GM18867 (cell line): ENCODE measurements around the gene GYG2.
A peak's percentile ranks its signal among the peaks of the same experiment; 100 is the strongest.

Experiments
- ATAC-seq: cut with Tn5 transposase; IDR thresholded peaks from one replicate; pipeline ENCODE4 v1.9.1; 2021; ENCODE audit warnings: mild to moderate bottlenecking, moderate library complexity; ENCODE audit not compliant: unreplicated experiment

GYG2 gene

DNA sequence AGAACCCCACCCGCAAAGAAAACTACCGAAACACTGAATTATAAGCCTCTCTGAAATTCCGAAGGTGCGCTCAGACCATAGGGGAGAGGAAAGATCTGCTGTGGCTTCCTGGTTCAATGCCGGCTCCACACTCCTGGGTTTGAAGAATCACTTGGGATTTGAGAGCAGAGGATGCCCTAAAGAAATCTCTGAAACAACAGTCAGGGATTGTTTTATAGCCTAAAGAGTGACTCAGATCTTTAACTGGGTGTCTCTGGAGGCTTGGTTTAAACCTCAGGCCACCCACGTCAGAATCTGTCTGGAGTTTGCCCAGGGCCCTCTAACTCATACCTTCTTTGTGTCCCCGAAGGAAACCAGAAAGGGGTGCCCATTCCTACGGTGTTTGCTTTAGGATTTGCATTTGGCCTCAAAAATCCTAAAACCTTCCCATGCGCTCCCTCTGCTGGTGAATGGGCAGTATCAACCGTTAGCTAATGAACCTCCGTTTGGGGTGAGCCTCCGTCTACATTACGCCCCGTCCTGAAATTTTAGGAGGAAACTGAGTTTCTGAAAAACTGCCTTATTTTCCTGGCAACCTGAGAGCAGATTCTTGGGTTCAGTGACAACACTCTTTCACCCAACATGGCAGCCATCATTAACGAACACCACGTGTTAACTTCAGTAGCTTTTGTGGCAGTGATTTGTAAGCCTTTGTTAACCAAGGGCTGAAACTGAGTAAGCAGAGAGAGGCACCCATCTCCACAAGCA, 16.4 kb upstream of the GYG2 start:
- peak; percentile 88 for ATAC-seq

- ATAC-seq: no peak
Observed at GRCh38 chrX:2817036-2817435, 11.7 kb upstream of the GYG2 start.

DNA sequence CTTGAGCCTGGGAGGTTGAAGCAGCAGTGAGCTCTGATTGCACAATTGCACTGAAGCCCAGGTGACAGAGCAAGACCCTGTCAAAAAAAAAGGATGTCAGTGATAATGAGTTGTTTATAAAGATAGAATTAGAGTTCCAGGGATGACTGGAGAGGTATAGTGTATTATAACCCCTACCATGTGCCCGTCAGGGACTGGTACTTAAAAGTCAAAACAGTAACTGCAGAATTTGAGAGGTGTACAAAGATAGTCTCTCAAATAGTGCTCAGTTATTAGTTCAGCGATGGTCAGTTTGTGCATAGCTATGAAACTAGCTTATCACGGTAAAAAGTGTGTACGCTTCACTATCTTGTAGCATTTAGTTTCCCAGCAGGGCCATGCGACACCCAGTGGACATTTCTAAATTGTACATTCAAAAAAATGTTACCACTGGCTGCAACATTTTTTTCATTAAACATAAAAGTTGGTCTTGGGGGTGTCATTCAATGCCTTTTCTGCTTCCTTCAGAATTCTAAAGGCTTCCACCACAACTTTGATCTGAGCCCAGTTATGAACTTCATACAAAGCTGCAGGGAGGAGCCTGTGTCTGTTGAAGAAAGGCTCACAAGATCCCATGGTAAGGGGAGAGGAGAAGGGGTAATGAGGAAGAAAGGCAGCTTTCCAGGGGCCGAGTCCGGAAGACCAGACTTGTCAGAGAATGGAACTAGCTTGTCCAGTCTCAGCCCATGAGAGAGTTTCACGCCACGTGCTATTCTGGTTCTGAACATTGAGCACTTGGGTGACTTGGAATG, 9.2 kb upstream of the GYG2 start:
- peak; percentile 41 for ATAC-seq

DNA sequence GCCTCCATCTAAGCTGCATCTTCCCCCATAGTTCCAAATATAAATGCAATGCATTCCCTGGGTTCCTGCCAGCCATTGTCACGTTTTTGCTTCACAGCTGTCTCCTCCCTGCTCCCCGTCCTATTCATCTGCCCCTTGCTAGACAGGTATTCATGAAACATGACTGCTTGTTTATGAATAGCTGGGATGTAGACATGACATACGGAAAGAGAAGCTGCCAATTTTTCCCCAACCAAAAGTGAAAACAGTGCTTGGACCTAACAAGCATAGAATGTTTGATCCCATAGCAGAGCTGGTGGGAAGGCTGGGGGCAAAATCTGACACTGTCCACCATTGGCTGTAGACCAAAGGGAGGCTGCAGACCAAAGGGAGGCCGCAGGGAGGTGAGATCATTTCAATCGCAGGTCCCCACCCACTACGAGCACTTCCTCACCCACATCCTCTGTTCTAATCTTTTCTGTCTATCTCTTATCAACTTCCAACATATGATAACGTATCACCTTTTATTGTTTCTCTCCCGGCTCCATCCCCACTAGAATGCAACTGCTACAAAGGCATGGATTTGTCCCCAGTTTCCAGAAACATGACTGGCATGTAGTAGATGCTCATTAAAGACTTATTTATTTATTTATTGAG, 8.5 kb upstream of the GYG2 start:
- no peak for ATAC-seq

DNA sequence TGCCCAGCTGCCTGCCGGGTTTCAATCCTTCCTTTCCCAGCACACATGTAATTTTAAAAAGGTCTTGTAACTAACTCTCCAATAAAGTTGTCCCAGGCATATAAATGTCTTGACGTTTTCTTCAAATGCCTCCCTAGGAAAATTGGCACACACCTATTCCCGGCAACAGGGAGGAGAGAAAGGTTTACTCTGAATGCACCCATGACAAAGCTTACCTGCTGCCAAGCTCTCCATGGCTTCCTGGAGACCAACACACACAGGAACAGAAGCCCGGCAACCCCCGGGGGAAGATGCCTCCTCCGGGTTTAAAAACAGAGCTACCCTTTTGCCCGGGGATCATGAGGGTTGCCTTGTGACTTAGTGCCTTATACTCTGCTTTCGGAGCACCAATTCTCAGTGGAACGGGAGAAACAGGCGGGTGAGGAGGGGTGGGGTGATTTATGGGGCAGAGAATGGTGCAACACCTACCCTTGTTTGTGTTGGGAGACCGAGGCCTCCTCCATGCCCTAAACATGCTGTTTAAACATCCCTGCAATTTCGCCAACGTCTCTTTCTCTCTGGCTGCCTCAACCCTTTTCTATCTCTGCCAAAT, 4.8 kb upstream of the GYG2 start:
- no peak for ATAC-seq

GRCh38 chrX:2824886-2825285, 3.8 kb upstream of the GYG2 start:
- ATAC-seq: no peak

GRCh38 chrX:2828959-2829411, 255 bp downstream of the GYG2 start:
- ATAC-seq: no peak

DNA sequence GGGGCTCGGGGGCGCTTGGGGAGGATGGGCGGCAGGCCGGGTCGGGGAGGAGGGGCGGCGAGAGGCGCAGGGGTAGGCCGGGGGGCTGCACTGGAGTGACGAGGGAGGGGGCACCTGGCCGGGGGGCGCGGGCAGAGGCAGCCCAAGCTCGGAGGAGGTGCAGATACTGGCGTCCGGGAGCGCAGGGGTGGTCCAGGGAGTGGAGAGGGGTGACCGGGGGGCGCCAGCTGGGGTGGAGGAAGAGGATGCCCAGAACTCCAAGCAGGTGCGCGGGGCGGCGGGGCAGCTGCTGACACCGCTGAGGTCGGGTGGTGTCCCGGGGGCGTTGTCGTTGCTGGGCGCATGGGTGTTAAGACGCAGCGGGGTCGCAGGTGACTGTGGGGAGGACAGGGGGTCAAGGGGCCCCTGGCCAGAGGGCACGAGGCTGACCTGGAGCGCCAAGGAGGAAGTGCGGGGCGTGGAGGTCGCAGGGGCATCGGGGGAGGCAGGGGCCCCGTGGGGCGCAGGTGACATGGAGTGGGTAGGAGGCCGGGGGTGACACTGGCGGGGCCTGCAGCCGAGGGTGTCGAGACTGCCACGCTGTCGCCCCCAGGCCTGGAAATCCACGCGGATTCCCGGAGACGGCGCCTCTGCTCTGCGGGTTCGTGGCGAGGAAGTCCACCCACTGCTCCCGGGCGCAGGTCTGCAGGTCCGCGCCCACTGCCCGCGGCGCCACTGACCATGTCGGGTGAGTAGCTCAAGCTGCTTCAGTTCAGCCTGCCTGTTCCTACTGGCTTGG, 928 bp downstream of the GYG2 start:
- ATAC-seq: no peak

GRCh38 chrX:2831471-2832228, 2.9 kb downstream of the GYG2 start:
- no peak for ATAC-seq

DNA sequence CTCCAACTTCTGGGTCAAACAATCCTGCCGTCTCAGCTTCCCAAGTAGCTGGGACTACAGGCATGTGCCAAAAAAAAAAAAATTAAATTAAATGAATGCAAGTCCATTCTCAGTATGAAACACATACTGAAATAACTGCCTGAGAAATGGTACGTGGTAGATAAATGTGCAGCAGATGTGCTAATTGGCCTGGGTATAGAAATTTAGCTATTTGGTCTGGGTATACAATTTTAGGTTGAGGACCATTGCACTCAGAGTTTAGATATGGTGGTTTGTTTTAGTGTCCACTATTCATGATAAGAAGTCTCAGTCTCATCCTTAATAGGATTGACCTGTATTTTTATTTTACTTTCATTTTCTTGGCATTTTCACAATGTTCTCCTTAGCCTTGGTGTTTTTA, 9.2 kb downstream of the GYG2 start:
- ATAC-seq: no peak

- ATAC-seq: no peak
Observed at GRCh38 chrX:2840961-2841360, 12.2 kb downstream of the GYG2 start.

GRCh38 chrX:2841537-2841936, 12.8 kb downstream of the GYG2 start:
- ATAC-seq: no peak

DNA sequence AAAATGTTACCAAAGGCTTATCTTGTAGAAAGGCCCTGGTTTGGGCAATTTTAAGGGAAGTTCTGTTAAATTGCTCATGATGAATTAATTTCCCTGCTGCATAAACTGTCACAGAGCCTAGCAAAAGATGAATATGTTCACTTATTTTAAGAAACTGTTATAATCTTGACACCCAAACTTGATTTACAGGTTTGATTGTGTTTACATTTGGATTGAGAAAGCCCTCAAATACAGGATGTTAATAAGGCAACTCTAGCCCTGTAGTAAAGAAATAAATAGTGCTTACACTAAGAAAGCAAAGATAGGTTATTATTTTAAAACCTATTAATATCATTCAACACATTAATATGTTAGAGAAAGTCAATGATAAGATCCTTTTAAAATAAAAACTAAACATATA, 18.3 kb downstream of the GYG2 start:
- ATAC-seq: no peak

GRCh38 chrX:2848871-2849301, 20.2 kb downstream of the GYG2 start:
- no peak for ATAC-seq

DNA sequence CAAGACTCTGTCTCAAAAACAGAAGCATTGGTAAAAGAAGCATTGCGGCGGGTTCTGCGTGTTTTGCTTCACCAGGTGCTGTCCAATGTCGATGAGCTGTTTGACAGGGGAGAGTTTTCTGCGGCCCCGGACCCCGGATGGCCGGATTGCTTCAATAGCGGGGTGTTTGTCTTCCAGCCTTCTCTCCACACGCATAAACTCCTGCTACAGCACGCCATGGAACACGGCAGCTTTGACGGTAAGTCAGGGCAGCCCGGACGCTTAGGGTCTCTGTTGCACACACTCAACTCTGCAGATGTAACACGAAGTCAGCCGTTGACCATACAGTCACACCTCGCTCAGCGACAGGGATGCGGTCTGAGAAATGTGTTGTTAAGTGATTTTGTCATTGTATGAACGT, 26.2 kb downstream of the GYG2 start:
- ATAC-seq: no peak

GRCh38 chrX:2855761-2856160, 27.0 kb downstream of the GYG2 start:
- ATAC-seq: no peak

DNA sequence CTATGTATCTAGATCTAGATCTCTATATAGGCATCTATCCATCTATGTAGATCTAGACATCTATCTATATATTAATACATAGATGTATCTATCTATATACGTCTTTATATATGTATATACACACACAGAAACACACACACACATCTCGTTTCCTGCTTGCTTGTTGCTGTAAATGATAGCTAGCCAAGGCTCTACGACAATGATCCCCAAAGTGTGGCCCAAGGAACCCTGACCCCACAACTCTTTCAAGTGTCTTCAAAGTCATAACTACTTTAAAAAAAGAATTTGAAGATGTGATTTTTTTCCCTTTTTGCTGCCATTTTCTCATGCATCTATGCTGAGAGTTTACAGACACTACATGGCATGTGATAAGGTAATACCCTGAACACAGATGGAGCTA, 28.8 kb downstream of the GYG2 start:
- no peak for ATAC-seq

- no peak for ATAC-seq
Observed at GRCh38 chrX:2859197-2859797, 30.6 kb downstream of the GYG2 start.

DNA sequence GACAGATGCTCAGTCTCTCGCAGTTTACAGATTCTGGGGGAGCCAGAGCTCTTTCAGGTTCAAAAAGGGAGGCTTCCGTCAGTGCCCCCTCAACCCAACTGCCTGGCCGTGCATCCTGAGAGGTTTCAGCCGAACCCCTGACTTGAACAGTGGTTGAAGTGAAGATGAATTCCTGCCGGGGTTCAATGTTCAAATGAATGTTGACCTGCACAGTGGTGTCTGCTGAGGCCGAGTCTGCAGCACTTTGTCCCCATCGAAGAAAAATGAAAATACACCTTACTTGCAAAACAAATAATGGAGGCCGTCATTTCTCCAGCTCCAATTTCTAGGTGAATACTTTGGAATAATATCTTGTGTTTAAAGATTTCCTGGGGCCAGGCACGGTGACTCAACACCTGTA, 33.7 kb downstream of the GYG2 start:
- ATAC-seq: no peak

DNA sequence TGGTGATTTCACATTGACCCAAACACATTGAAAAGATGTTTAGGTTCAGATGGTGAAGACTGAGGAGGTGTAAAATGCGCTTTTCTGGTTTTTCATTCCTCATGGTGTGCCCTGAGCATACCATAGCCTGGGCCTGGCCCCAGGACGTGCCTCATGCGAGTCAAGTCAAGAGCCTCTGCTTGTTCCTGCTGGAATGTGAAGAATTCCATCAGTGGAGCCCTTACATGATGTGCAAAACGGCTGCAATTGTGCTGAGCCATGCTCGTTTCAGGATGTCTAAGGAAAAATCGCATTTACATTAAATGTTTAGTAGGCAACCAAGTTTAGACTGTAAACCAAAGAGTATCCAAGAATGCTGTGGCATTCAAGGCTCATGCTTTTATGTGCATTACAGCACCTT, 34.9 kb downstream of the GYG2 start:
- no peak for ATAC-seq
